Measurements from ENCODE around the gene DCUN1D4.

DCUN1D4 gene

DNA sequence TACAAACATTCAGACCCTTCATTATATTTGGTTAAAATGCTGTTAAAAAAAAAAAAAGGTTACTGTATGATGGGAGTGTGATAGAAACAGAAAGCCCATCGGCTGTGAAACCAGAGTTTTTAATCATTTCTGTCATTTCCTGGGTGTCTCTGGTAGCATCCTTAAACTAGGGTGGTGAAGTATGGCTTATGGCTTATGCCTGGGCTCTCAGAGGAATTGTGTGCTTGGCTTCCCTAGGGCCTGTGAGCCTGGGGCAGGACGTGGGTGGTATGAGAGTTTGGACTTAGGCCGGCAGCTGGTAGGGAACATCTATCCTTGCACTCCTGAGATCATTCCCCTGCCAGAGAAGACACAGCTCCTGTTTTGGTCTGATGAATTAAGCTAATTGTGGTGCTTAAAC is 52.2 kb downstream of the DCUN1D4 start:
- TF ChIP-seq, protein P1, sequence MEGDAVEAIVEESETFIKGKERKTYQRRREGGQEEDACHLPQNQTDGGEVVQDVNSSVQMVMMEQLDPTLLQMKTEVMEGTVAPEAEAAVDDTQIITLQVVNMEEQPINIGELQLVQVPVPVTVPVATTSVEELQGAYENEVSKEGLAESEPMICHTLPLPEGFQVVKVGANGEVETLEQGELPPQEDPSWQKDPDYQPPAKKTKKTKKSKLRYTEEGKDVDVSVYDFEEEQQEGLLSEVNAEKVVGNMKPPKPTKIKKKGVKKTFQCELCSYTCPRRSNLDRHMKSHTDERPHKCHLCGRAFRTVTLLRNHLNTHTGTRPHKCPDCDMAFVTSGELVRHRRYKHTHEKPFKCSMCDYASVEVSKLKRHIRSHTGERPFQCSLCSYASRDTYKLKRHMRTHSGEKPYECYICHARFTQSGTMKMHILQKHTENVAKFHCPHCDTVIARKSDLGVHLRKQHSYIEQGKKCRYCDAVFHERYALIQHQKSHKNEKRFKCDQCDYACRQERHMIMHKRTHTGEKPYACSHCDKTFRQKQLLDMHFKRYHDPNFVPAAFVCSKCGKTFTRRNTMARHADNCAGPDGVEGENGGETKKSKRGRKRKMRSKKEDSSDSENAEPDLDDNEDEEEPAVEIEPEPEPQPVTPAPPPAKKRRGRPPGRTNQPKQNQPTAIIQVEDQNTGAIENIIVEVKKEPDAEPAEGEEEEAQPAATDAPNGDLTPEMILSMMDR (conservative IDR thresholded peaks at IDR 0.05; ENCODE audit: low read depth, low read length): no peak
- Histone ChIP-seq H2AFZ (ENCODE audit: low read depth) (no peak overlapping the region), H3K4me2 (no peak overlapping the region), H3K27me3 (ENCODE audit: insufficient read depth, low read depth) (no peaks in the 10 kb centered on the region), H3K4me3 (IDR thresholded peaks at IDR 0.05; ENCODE audit: insufficient read depth, low read depth, low read length) (no peak overlapping the region), H3K27ac (peak overlapping the region; percentile 70; the same call in 1 of the 2 replicates), H3K9ac (no peak overlapping the region), H3K79me2 (ENCODE audit: insufficient read depth, low read depth) (no peaks in the 10 kb centered on the region), H3K4me1 (ENCODE audit: low read depth, poor library complexity, severe bottlenecking) (peaks cover 35% of the 10 kb centered on the region), H3K36me3 (ENCODE audit: insufficient read depth) (no peaks in the 10 kb centered on the region), H4K20me1 (ENCODE audit: insufficient read depth) (no peaks in the 10 kb centered on the region)

DNA sequence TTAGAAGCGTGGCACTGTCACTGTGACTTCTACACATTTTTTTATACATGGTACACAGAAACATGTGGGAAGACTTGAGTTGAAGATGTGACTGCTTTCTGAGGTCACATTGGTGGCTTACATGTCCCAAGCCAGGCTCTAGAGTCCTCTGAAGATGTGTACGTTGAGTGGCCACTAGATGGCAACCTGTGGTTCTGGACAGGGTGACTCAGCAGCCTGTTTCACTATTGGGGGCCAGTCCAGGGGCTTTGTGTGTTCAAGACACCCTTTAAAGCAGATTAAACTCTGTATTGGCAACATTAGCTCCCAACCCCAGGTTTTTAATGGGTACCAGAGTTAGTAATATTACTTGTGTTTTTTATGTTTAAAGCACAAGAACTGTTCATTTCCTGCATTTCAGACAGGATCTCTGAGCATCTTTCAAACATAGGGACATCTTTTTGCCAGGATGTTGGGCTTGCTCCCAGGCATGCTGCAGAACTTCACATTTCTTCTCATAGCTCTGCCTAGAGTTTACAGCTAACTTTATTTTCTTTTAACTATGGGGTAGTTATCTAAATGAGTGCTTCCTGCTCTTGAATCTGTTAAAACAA is 53.0 kb downstream of the DCUN1D4 start:
- Histone ChIP-seq H3K27me3 (ENCODE audit: insufficient read depth, low read depth) (no peaks in the 10 kb centered on the region), H2AFZ (ENCODE audit: low read depth) (peak overlapping the region; percentile 32; the same call in 1 of the 2 replicates), H3K9ac (peak overlapping the region; percentile 38; the same call in 1 of the 2 replicates), H3K4me3 (IDR thresholded peaks at IDR 0.05; ENCODE audit: insufficient read depth, low read depth, low read length) (no peak overlapping the region), H3K79me2 (ENCODE audit: insufficient read depth, low read depth) (no peaks in the 10 kb centered on the region), H3K4me1 (ENCODE audit: low read depth, poor library complexity, severe bottlenecking) (peaks cover 27% of the 10 kb centered on the region), H3K36me3 (ENCODE audit: insufficient read depth) (no peaks in the 10 kb centered on the region), H3K27ac (peak overlapping the region; percentile 70), H3K4me2 (peak overlapping the region; percentile 10; the same call in 1 of the 2 replicates), H4K20me1 (ENCODE audit: insufficient read depth) (no peaks in the 10 kb centered on the region)
- TF ChIP-seq, protein P1 (conservative IDR thresholded peaks at IDR 0.05; ENCODE audit: low read depth, low read length): peak; percentile 90

DNA sequence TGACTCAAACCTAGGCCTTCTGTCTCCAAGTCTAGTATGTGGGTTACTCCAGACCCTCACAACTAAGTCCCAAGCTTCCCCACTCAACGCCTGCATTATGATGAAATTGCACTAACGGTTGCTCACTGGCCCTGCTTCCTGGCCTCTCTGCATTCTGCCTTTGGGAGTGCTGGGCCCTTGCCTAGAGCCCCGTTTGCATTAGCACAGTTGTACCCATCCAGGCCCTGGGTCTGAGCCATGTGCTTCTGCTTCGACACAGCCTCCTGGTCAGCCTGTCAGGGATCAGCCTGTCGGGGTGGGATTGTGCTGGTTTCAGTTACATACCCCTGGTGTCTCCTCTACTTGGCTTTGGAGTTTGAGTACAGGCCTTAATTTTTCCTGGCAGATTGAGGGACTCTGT is 58.4 kb downstream of the DCUN1D4 start:
- H3K36me3 ChIP-seq (ENCODE audit: insufficient read depth): peaks cover 4% of the 10 kb centered on the region; the same call in 1 of the 2 replicates
- H2AFZ ChIP-seq (ENCODE audit: low read depth): no peak overlapping the region
- no peaks in the 10 kb centered on the region for H3K27me3 ChIP-seq (ENCODE audit: insufficient read depth, low read depth)
- H3K9ac ChIP-seq: no peak overlapping the region
- H3K4me2 ChIP-seq: no peak overlapping the region
- peaks cover under 1% of the 10 kb centered on the region for H3K4me1 ChIP-seq (ENCODE audit: low read depth, poor library complexity, severe bottlenecking)
- H3K79me2 ChIP-seq (ENCODE audit: insufficient read depth, low read depth): no peaks in the 10 kb centered on the region
- no peaks in the 10 kb centered on the region for H4K20me1 ChIP-seq (ENCODE audit: insufficient read depth)
- no peak overlapping the region for H3K4me3 ChIP-seq (IDR thresholded peaks at IDR 0.05; ENCODE audit: insufficient read depth, low read depth, low read length)
- H3K27ac ChIP-seq: no peak overlapping the region
- TF ChIP-seq, protein P1 (conservative IDR thresholded peaks at IDR 0.05; ENCODE audit: low read depth, low read length): no peak

DNA sequence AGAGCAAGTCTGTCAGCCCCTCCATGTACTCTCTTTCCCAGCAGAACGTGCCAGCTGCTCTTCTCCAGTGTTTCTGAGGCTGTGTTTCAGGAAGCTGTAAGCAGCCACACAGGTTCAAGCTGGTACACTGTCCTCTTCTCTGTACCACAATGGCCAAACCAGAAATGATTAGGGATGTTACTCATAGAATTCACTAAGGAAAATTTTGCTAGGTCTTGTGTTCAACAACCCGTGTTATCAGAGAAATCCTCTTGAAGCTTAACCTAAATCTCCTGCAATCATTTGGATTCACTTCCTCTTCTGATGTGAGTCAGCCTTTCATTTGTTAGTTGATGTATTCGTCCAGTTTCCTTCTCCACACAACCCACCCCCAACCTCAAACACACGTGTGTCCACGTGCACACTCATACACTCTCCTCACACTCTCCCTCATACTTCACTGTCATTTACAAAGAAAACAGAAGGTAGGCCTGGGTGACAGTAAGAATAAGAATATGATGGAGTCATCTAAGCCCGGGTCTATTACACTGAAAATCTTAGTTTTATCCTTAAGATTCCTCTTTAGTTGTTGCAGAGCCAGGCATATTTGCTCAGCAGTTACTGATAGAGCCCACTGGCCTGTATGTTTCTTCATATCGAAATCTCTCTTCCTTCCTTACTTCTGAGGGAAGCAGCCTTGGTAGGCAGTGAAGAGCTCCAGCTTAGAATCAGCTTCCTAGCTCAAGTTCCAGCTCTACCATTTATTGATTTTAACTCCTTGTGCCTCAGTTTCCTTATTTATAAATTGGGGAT is 63.4 kb downstream of the DCUN1D4 start:
- H3K27ac ChIP-seq: no peak overlapping the region
- H4K20me1 ChIP-seq (ENCODE audit: insufficient read depth): no peaks in the 10 kb centered on the region
- H3K4me1 ChIP-seq (ENCODE audit: low read depth, poor library complexity, severe bottlenecking): no peaks in the 10 kb centered on the region
- no peaks in the 10 kb centered on the region for H3K79me2 ChIP-seq (ENCODE audit: insufficient read depth, low read depth)
- no peak overlapping the region for H3K4me3 ChIP-seq (IDR thresholded peaks at IDR 0.05; ENCODE audit: insufficient read depth, low read depth, low read length)
- TF ChIP-seq, protein P1 (conservative IDR thresholded peaks at IDR 0.05; ENCODE audit: low read depth, low read length): no peak
- peaks cover 4% of the 10 kb centered on the region; the same call in 1 of the 2 replicates for H3K36me3 ChIP-seq (ENCODE audit: insufficient read depth)
- H2AFZ ChIP-seq (ENCODE audit: low read depth): no peak overlapping the region
- H3K4me2 ChIP-seq: no peak overlapping the region
- no peaks in the 10 kb centered on the region for H3K27me3 ChIP-seq (ENCODE audit: insufficient read depth, low read depth)
- H3K9ac ChIP-seq: no peak overlapping the region
